Measurements from ENCODE around the gene ZC3H18.

DNA sequence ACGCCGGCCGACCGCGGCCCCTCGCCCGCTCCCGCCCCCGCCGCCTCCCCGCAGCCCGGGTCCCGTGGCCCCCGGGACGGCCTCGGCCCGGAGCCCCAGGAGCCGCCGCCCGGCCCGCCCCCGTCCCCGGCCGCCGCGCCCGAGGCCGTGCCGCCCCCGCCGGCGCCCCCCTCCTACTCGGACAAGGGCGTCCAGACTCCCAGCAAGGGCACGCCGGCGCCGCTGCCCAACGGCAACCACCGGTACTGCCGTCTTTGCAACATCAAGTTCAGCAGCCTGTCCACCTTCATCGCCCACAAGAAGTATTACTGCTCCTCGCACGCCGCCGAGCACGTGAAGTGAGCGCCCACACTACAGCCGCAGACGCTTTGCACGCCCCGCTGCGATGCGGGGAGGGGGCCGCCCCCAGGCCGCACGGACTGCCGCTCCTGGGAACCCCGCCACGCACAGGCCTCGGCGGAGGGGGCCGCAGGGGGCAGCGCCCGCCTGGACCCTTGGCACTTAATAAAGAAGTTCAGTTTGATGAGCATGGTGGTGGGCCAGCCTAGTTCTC, 35.5 kb upstream of the ZC3H18 start:
- TF ChIP-seq, protein P1, sequence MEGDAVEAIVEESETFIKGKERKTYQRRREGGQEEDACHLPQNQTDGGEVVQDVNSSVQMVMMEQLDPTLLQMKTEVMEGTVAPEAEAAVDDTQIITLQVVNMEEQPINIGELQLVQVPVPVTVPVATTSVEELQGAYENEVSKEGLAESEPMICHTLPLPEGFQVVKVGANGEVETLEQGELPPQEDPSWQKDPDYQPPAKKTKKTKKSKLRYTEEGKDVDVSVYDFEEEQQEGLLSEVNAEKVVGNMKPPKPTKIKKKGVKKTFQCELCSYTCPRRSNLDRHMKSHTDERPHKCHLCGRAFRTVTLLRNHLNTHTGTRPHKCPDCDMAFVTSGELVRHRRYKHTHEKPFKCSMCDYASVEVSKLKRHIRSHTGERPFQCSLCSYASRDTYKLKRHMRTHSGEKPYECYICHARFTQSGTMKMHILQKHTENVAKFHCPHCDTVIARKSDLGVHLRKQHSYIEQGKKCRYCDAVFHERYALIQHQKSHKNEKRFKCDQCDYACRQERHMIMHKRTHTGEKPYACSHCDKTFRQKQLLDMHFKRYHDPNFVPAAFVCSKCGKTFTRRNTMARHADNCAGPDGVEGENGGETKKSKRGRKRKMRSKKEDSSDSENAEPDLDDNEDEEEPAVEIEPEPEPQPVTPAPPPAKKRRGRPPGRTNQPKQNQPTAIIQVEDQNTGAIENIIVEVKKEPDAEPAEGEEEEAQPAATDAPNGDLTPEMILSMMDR (IDR thresholded peaks at IDR 0.05; ENCODE audit: low read length) = no peak
- TF ChIP-seq EZH2phosphoT487 (IDR thresholded peaks at IDR 0.05; ENCODE audit: low read length) = no peak
- TF ChIP-seq EZH2 (optimal IDR thresholded peaks at IDR 0.05; ENCODE audit: low read depth, low read length) = no peak

All from MM.1S (cell line).